ENCODE results near the gene DOCK2. TPM values are rescaled to one million over a fixed set of nuclear protein-coding genes. Genes with fewer than 3 reads are reported as not detected.

Gene DOCK2
- total RNA-seq, 1 donor from 2014 or later = 13.5 TPM

DNA sequence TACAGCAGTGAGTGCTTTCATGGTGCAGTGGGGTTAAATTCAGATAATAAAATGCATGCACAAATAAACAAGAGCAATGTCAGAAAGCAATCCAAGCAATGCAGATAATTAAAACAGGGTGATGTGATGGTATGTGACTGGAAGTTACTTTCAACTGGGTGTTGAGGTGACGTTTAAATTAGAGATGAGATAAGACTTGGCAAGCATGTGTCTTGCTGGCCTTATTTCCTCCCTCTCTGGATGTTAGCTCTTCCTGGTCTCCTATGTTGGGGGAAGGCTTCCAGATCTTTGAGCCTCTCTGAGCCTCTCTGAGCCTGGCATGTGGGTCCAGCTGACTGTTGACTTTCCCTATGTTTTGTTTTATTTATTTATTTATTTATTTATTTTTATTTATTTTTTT is 54.4 kb downstream of the DOCK2 start:
- DNase-seq (ENCODE audit: low read depth) = no peak

DNA sequence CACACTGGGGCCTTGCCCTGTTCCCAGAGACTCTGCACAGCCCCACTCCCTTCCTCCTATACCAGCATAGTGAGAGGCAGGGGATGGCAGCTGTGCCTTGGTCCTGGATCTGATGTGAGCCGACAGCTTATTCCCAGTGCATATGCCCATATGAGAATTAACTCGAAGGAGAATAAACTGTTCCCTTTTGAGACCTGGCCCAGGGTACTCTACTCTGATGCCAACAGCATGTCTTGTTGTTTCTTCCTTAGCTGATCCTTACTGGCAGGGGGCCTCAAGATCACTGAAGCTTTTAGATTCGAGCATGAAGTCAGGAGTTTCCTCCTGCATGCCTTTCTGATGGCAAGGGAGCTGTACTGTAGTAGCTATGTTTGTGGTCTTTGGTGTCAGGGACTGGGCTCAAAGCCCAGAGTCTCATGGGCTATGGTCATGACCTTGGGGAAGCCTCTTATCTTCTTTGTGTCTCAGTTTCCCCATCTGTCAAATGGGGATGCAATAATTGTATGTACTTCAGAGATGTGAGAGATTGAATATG is 57.1 kb downstream of the DOCK2 start:
- peak; percentile 49 for DNase-seq (ENCODE audit: low read depth)

- DNase-seq (ENCODE audit: low read depth) = peak; percentile 41
Observed at GRCh38 chr5:169695025-169695625, 58.0 kb downstream of the DOCK2 start.

DNA sequence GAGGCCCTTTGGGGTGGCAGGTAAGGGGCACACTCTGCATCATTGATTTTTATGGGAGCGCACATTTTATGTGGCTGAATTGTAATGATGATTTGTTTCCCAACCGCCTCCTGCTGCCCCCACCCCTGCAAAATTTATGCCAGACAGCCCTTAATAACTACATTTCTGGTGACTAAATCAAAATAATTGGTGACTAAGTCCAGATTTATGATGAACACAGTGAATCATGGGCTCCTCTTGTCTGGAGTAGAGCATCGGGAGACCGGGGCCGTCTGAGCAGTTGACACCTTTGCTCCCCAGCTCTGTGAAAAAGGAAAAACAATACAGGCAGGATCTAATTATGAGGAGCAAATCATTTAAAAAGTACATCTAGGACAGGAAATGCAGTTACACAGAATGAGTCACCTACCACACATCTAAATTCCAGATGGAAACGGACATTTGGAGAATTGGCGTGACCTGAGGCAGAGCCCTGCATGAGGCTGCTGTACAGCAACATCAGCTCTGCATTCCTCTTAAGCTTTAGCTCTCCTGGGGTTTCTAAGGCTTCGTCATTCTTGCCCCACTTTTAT is 58.9 kb downstream of the DOCK2 start:
- peak; percentile 99 for DNase-seq (ENCODE audit: low read depth)

DNA sequence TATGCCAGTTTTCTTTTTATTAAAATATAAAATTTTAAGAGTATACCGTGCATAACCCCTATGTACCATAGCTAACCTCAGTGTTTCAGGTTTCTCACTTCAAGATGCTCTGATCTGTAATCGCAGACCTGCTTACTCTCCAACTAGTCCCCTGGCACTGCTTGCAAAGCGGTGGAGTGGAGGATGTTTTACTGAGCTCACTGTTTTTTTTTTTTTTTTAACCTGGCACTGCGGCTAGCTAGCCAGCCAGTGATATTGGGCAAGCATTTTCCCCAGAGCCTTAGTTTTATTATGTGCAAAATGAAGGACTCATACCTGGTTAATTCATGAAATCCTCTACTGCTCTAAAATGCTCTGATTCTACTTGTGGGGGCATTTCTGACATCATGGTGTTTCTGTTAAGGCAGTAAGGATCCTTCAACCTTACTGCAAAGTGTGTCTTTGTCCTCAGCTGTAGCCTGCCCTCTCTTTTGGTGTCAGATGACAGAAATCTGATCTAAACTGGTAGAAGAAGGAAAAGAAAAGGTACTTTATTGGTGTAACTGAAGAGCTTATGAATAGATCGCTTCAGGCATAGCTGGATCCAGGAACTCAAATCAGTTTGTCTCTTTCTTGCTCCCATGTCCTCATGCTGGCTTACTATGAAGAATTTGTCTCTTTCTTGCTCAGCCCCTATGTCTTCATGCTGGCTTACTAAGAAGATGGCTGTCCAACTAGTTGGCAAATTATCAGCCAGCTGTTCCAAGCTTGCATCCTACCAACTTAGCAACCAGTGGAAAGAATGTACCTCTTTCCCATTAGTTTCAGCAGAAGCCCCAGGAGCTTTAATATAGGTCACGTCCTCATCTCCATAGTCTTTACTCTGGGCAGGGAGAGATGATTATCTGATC is 59.8 kb downstream of the DOCK2 start:
- peak; percentile 69 for DNase-seq (ENCODE audit: low read depth)

GRCh38 chr5:169697511-169697890 is 60.4 kb downstream of the DOCK2 start:
- peak; percentile 67 for DNase-seq (ENCODE audit: low read depth)

DNA sequence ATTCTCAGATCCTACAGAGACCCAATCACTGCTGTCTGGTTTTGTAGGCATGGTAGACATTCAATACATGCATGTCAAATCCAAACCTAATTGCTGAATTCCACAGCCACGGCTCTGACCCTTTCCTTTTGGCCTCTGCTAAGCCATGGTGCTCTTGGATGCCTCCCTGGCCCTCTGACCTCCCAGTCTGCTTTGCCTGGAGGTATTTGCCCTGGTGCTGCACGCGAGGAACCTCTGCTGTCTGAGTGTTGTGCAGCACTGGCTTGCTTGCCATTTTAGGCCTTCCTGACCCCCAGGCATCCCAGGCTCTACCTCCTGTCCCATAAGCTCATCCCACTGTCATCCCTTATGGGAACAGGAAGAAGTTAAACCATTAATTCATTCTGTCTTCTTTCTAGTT is 60.9 kb downstream of the DOCK2 start:
- no peak for DNase-seq (ENCODE audit: low read depth)

GRCh38 chr5:169700611-169701010 is 63.5 kb downstream of the DOCK2 start:
- DNase-seq (ENCODE audit: low read depth) = no peak

DNA sequence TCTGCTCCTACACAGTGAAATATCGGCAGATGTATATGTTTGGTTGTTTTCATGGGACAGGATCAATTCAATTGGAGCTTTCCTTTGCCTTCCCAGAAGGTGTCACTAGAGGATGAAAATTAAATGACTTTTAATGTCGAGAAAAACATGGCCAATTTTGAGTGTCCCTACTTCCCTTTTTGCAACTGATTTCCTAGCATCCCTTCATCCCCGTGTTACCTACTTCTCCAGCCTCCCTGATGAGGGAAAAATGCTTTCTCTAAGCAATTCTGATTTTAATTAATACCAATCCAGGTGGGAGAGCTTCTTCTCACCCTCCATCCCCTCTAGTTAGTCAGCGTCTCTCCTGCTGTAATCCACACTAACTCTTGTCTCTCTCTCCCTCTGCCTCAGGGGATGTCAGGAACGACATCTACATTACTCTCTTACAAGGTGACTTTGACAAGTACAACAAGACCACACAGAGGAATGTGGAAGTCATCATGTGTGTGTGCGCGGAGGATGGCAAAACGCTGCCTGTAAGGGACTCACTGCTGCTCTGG is 64.9 kb downstream of the DOCK2 start:
- peak; percentile 59 for DNase-seq (ENCODE audit: low read depth)

DNA sequence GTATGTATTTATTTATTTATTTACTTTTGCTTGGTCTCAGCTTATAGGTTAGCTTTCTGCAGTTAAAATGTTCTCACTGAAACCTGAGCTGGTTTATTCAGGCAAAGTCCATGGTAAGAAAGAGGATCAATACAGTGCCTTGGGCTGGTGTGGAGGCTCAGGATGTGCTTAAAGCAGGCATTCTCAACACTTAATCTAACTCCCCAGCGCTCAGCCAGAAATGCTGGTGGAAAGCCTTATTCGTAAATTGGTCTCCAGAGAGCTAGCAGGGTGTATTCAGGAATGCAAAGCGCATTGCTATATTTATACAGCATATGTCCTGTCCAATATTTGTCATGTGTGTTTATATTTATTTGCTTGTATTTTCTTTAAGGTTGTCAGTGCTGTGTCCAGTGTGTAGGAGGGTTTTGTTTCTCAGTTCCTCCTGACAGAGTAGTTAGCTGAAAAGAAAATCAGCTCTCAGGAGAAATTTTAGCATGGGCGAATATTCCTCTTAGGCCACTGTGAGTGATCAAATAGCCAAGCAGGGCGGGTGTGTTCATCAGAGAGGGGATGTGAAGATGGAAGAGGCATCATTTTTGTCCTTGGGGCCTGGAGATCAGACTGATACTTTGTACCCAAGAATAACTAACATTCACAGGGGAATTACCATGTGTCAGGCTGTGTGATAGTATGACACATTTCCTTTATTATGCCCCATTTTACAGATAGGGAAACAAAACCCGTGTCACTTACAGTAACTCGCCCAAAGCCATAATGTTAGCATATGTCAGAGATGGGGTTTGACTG is 65.8 kb downstream of the DOCK2 start:
- DNase-seq (ENCODE audit: low read depth) = no peak

- DNase-seq (ENCODE audit: low read depth) = no peak
Observed at GRCh38 chr5:169703813-169704212, 66.7 kb downstream of the DOCK2 start.

DNA sequence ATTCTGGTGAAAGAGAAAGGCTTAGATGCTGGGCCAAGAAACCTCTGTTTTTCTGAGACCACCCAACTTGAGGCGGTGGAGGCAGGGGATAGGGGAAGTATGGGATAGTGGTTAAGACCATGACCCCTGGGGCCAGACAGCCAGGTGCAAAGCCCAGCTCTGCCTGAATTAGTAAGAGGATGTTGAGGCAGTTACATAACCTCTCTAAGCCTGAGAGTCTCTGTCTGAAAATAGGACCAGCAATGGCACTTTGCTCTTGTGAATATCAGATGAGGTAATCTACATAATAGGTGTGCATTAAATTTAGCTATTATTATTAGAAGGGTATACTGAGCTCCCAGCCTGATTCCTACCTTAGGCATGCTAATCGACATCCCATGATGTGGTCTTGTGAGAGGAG is 68.2 kb downstream of the DOCK2 start:
- no peak for DNase-seq (ENCODE audit: low read depth)

GRCh38 chr5:169706071-169706470 is 69.0 kb downstream of the DOCK2 start:
- no peak for DNase-seq (ENCODE audit: low read depth)

- DNase-seq (ENCODE audit: low read depth) = peak; percentile 94
Observed at GRCh38 chr5:169706758-169707450, 69.8 kb downstream of the DOCK2 start.

- DNase-seq (ENCODE audit: low read depth) = peak; percentile 68
Observed at GRCh38 chr5:169707686-169708085, 70.6 kb downstream of the DOCK2 start.

DNA sequence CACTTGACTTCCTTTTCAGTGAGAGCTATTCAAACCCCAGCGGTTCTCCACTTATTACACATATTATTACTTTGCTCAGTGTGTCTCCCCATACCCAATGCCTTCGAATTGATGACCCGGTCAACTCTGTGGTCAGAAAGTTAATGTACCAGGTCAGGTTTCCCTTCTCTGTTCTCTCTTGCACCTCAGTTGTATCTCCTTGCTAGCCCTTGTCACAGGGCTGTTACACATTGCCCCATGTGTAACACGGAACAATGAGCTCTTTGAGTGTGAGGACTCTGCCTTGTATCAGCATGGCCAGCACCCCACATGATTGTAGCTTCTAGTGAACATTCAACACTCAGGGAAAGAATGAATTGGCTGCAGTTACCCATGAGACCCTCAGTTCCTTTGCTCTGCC is 73.6 kb downstream of the DOCK2 start:
- peak; percentile 49 for DNase-seq (ENCODE audit: low read depth)

DNA sequence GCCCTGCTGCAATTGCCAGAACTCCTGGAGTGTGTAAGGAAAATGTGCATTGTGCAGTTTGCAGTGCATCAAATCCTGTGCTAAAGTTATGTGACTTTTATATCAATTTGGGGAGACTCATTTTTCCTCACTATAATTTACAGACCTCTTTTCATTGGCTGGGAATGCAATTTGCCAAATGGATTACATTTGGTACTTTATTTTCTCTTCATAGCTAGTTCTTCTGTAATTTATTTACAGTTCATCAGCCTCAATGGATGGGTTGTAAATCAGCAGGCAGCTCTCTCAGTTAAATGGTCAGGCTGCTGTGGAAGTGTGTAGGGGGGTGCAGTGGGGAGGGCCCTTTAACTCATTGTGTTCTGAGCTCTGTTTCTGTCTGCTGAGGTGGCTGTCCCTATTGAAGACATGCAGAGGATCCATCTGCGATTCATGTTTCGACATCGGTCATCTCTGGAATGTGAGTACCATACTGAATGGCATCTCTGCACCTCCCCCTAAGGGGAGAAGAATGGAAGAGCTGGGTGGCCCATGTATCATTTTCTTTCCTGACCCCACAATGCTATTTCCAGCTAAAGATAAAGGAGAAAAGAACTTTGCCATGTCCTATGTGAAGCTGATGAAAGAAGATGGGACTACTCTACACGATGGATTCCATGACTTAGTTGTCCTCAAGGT is 74.6 kb downstream of the DOCK2 start:
- DNase-seq (ENCODE audit: low read depth) = no peak

DNA sequence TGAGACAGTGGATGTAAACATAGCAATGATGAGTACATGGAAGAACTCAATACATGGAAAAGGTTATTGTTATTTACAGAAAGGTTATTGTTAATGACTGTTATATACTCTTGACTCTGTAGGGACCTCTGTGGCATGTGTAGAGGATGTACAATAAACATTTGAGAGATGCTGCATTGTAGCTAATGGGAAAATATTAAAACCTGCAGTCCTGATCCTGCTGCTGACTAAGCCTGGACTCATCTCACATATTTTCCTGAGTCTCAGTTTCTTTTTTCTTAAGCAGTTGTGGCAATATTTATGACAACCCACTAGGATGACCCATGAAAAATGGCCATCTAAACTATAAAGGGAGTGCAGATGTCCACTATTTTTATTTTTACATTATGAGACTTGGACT is 75.4 kb downstream of the DOCK2 start:
- no peak for DNase-seq (ENCODE audit: low read depth)

DNA sequence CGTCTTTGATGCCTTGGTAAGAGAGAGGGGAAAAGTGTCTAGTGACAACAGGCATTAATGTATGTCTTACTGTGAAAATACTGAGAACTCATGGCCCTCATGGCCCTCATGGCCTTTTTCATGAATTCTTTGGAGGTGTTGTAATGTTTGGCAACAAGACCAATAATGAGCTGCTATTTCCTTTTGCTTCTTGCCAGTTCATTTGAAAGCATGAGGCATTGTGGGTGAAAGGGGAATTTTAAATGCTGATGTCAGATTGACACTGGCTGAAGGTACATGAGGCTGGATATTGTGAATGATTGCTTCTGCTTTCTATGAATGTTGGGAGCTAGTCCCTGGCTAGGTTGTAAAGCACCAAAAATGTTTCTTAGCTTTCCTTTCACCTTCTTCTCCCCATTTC is 79.2 kb downstream of the DOCK2 start:
- peak; percentile 92 for DNase-seq (ENCODE audit: low read depth)

- DNase-seq (ENCODE audit: low read depth) = peak; percentile 93
Observed at GRCh38 chr5:169717288-169717687, 80.2 kb downstream of the DOCK2 start.

Data from renal cortical epithelial cell (primary cell).